ENCODE data around the gene RORC.

- TF ChIP-seq POLR2AphosphoS5 (IDR thresholded peaks at IDR 0.05; ENCODE audit: low read depth, low read length) (no peak), POLR2A (IDR thresholded peaks at IDR 0.05; ENCODE audit: low read depth, low read length) (no peak)
Measured at GRCh38 chr1:151855933-151856332, 24.3 kb upstream of the RORC start.

Data from GM12892 (cell line).